Esophagus muscularis mucosa (tissue), 4 donors: ENCODE results near the gene CYGB. TPM values are rescaled to one million over a fixed set of nuclear protein-coding genes. Genes with fewer than 3 reads are reported as not detected.

ENCODE experiments used
- DNase-seq: peaks from one replicate; pipeline ENCODE4 v3.0.0-alpha.2; 2017; ENCODE audit errors: extremely low spot score
- H3K27ac ChIP-seq, 4 donors: fragments of 200-600 bp; sonication (generic); replicated peaks in 1 of 4; 1 replicate in 3 of 4; 2 replicates in 1 of 4; pipeline ENCODE4 v1.5.1; 2016 to 2019; ENCODE audit warnings: mild to moderate bottlenecking in 1 of 4
- H3K27me3 ChIP-seq, 4 donors: fragments of 200-600 bp; sonication (generic); one replicate each; pipeline versions ENCODE4 v1.5.1 to v1.6.0; 2016 to 2019
- H3K36me3 ChIP-seq, 4 donors: fragments of 200-600 bp; sonication (generic); one replicate each; pipeline ENCODE4 v1.5.1; 2016 to 2019
- H3K4me1 ChIP-seq, 4 donors: fragments of 200-600 bp; sonication (generic); one replicate each; pipeline ENCODE4 v1.5.1; 2016 to 2019
- H3K4me3 ChIP-seq, 4 donors: fragments of 200-600 bp; sonication (generic); 1 replicate in 2 of 4; 2 replicates in 2 of 4; pipeline ENCODE4 v1.5.1; 2016 to 2019; ENCODE audit warnings: mild to moderate bottlenecking in 4 of 4, moderate library complexity in 1 of 4
- H3K9me3 ChIP-seq, 4 donors: fragments of 200-600 bp; sonication (generic); 1 replicate in 3 of 4; 2 replicates in 1 of 4; pipeline ENCODE4 v1.5.1; 2016 to 2019
- CTCF ChIP-seq, 3 experiments: fragments of 200-600 bp in 2 of 3; fragments of 450-650 bp in 1 of 3; sonication (generic) in 2 of 3; IDR thresholded peaks; one replicate each; pipeline ENCODE4 v1.5.1; 2017 to 2019; ENCODE audit warnings: antibody characterized with exemption in 3 of 3, mild to moderate bottlenecking in 2 of 3, moderate library complexity in 1 of 3
- EP300 ChIP-seq: sonication (generic); formaldehyde crosslinking; IDR thresholded peaks from one replicate; pipeline ENCODE4 v1.6.1; 2017; ENCODE audit warnings: antibody characterized with exemption
- POLR2A ChIP-seq: fragments of 450-650 bp; IDR thresholded peaks from one replicate; pipeline ENCODE4 v1.6.1; 2017; ENCODE audit warnings: antibody characterized with exemption, moderate library complexity, mild to moderate bottlenecking, low read depth
- POLR2AphosphoS5 ChIP-seq, 2 donors: sonication (generic); formaldehyde crosslinking; IDR thresholded peaks; one replicate each; pipeline ENCODE4 v1.6.1; 2017; ENCODE audit warnings: antibody characterized with exemption in 2 of 2
- WGBS: methylation state at CpG from one replicate; pipeline ENCODE4 v1.1.5; 2018; 5-methylcytosine and 5-hydroxymethylcytosine counted together
- intact Hi-C: fragments of 100-400 bp; cut with DNase I; formaldehyde crosslinking; loops from one replicate; pipeline ENCODE4 v1.15.1; 2023
- total RNA-seq, 4 donors: library from RNA; depleted of rRNA; stranded (reverse); fragments of >200 nt; gene quantifications; one replicate each; pipeline versions ENCODE4 v1.1.0 to v1.2.1, GENCODE V29; 2016

Gene CYGB
- total RNA-seq, 4 donors from 2014 or later = 10.8 to 23.5 (median 20.7) TPM

- Histone ChIP-seq H3K4me1 (peaks cover 50 to 95% (median 80%) of the 10 kb centered on the region in 4 donors), H3K9me3 (no peaks in the 10 kb centered on the region), H3K27me3 (peaks cover 5 to 55% (median 14%) of the 10 kb centered on the region in 4 donors), H3K27ac (peak overlapping the region; percentile 54 to 70 (median 60)), H3K4me3 (peak overlapping the region; percentile 49 to 57 (median 52)), H3K36me3 (no peaks in the 10 kb centered on the region)
- WGBS = 10% methylated on average over 20 of the region's 27 CpGs
- peak; percentile 97 for DNase-seq
- intact Hi-C loops = no loop called here
- TF ChIP-seq POLR2AphosphoS5 (IDR thresholded peaks at IDR 0.05) (peak; percentile 75 to 90), POLR2A (no peak), CTCF (IDR thresholded peaks at IDR 0.05) (peak in 2 of 3 experiments; percentile 5 to 20), EP300 (no peak)
Measured at GRCh38 chr17:76540381-76541300, 3.1 kb upstream of the CYGB start.

- no peak for TF ChIP-seq POLR2A
- no peak for TF ChIP-seq EP300
- no peak for TF ChIP-seq POLR2AphosphoS5 (IDR thresholded peaks at IDR 0.05)
- TF ChIP-seq CTCF (IDR thresholded peaks at IDR 0.05) = no peak
- H3K36me3 ChIP-seq = no peaks in the 10 kb centered on the region
- DNase-seq = no peak
- H3K4me3 ChIP-seq = peak within 1 kb of the TSS; percentile 49 to 61 (median 55)
- 68% methylated on average over 13 of the region's 22 CpGs for WGBS
- H3K4me1 ChIP-seq = peaks cover 41 to 94% (median 76%) of the 10 kb centered on the region in 4 donors
- H3K27me3 ChIP-seq = peaks cover 5 to 64% (median 14%) of the 10 kb centered on the region in 4 donors
- H3K9me3 ChIP-seq = no peaks in the 10 kb centered on the region
- intact Hi-C loops = no loop called here
- peak within 1 kb of the TSS; percentile 62 to 84 (median 78) for H3K27ac ChIP-seq
Measured at GRCh38 chr17:76539631-76540271, 2.2 kb upstream of the CYGB start, which contains the start of gene PRCD. Gene PRCD, plus strand, starts transcription at chr17:76540044. Its CDS starts 98 bp downstream, at chr17:76540142.

GRCh38 chr17:76538941-76539570 lies 1.5 kb upstream of the CYGB start:
- Histone ChIP-seq H3K4me1 (peaks cover 36 to 87% (median 69%) of the 10 kb centered on the region in 4 donors), H3K36me3 (no peaks in the 10 kb centered on the region), H3K27me3 (peaks cover 5 to 67% (median 14%) of the 10 kb centered on the region in 4 donors), H3K27ac (peak overlapping the region in 3 of 4 donors; percentile 76 to 84 (median 81)), H3K4me3 (peak overlapping the region in 3 of 4 donors; percentile 56 to 61 (median 56)), H3K9me3 (no peaks in the 10 kb centered on the region)
- no peak for DNase-seq
- 89% methylated on average over 9 of the region's 9 CpGs for WGBS
- intact Hi-C loops = no loop called here
- TF ChIP-seq POLR2AphosphoS5 (IDR thresholded peaks at IDR 0.05) (no peak), CTCF (IDR thresholded peaks at IDR 0.05) (no peak), POLR2A (no peak), EP300 (no peak)

GRCh38 chr17:76538281-76538931 lies 897 bp upstream of the CYGB start:
- 44% methylated on average over 16 of the region's 37 CpGs for WGBS
- intact Hi-C loops = no loop called here
- Histone ChIP-seq H3K27me3 (peaks cover 5 to 63% (median 14%) of the 10 kb centered on the region in 4 donors), H3K36me3 (no peaks in the 10 kb centered on the region), H3K27ac (peak overlapping the region; percentile 74 to 84 (median 78)), H3K4me3 (peak overlapping the region; percentile 55 to 61 (median 56)), H3K4me1 (peaks cover 29 to 80% (median 63%) of the 10 kb centered on the region in 4 donors), H3K9me3 (no peaks in the 10 kb centered on the region)
- no peak for DNase-seq
- TF ChIP-seq EP300 (no peak), CTCF (IDR thresholded peaks at IDR 0.05) (no peak), POLR2A (no peak), POLR2AphosphoS5 (IDR thresholded peaks at IDR 0.05) (no peak)
